ENCODE results near the gene SLC25A43. TPM values are rescaled to one million over a fixed set of nuclear protein-coding genes. Genes with fewer than 3 reads are reported as not detected.

Gene SLC25A43

Small RNA genes lying within 50 kb of the gene (small RNA-seq; reads per million reads assigned to genes)
- gene RNU1-67P (ENCODE audit: low read depth) (not detected), gene RNY3P16 (ENCODE audit: low read depth) (not detected)

Measured in mesenchymal stem cell (in vitro differentiated cells and primary cell).